Endodermal cell (in vitro differentiated cells): ENCODE results near the gene MMP25. TPM values are rescaled to one million over a fixed set of nuclear protein-coding genes. Genes with fewer than 3 reads are reported as not detected.

Source experiments
- DNase-seq: peaks from one replicate; pipeline ENCODE4 v3.0.0-alpha.2; 2017
- H3K27ac ChIP-seq: 2 replicates; pipeline ENCODE4 v1.5.1; 2013; ENCODE audit warnings: mild to moderate bottlenecking, low read depth, low read length, moderate library complexity
- H3K27me3 ChIP-seq: 2 replicates; pipeline ENCODE4 v1.6.1; 2013; ENCODE audit warnings: mild to moderate bottlenecking, low read length, moderate library complexity; ENCODE audit not compliant: insufficient read depth, control insufficient read depth, poor library complexity, severe bottlenecking
- H3K36me3 ChIP-seq: 2 replicates; pipeline ENCODE4 v1.7.0; 2013; ENCODE audit warnings: mild to moderate bottlenecking, low read length, moderate library complexity; ENCODE audit not compliant: control insufficient read depth, insufficient read depth
- H3K4me1 ChIP-seq: one replicate; pipeline ENCODE4 v1.7.0; 2013; ENCODE audit warnings: low read length; ENCODE audit not compliant: control insufficient read depth, insufficient read depth
- H3K4me3 ChIP-seq: 2 replicates; pipeline ENCODE4 v1.5.1; 2013; ENCODE audit warnings: mild to moderate bottlenecking, low read length, moderate library complexity
- H3K9ac ChIP-seq: 2 replicates; pipeline ENCODE4 v1.6.1; 2013; ENCODE audit warnings: mild to moderate bottlenecking, low read length, moderate library complexity; ENCODE audit not compliant: poor library complexity, severe bottlenecking; ENCODE audit errors: extremely low read depth
- H3K9me3 ChIP-seq: 2 replicates; pipeline ENCODE4 v1.6.1; 2013; ENCODE audit warnings: mild to moderate bottlenecking, low read length, moderate library complexity; ENCODE audit not compliant: control insufficient read depth
- H3K27ac Mint-ChIP-seq: 2 replicates; pipeline ENCODE4 v1.8.0; 2020; ENCODE audit warnings: mixed read lengths
- H3K27me3 Mint-ChIP-seq: 2 replicates; pipeline ENCODE4 v1.8.0; 2021; ENCODE audit warnings: mild to moderate bottlenecking, mixed read lengths; ENCODE audit not compliant: insufficient read depth
- H3K36me3 Mint-ChIP-seq: 2 replicates; pipeline ENCODE4 v1.8.0; 2020; ENCODE audit warnings: low read depth, mixed read lengths
- H3K4me1 Mint-ChIP-seq: 2 replicates; pipeline ENCODE4 v1.8.0; 2020; ENCODE audit warnings: mixed read lengths
- H3K4me3 Mint-ChIP-seq: 2 replicates; pipeline ENCODE4 v1.8.0; 2020; ENCODE audit warnings: mild to moderate bottlenecking, moderate library complexity, mixed read lengths
- H3K9me3 Mint-ChIP-seq: 2 replicates; pipeline ENCODE4 v1.8.0; 2020; ENCODE audit warnings: mild to moderate bottlenecking, mixed read lengths
- WGBS, 2 experiments: methylation state at CpG; one replicate each; pipeline versions ENCODE4 v1.1.5 to v1.1.7; 2013; ENCODE audit warnings: missing lambda C conversion rate in 2 of 2, mixed read lengths in 1 of 2; ENCODE audit not compliant: insufficient coverage in 1 of 2, insufficient read length in 1 of 2; 5-methylcytosine and 5-hydroxymethylcytosine counted together
- total RNA-seq, 2 donors: library from RNA; stranded (reverse); fragmentation: NEBNext Ultra II Directional in 1 of 2; extraction: Animal tissue kit (Norgen Biotek cat#: 25700) in 1 of 2; gene quantifications; 2 replicates in 1 of 2; 3 replicates in 1 of 2; pipeline ENCODE4 v1.2.1, GENCODE V29; 2021
- TF ChIP-seq, protein P1 (sequence below): fragments of 200-600 bp; sonication (generic); conservative IDR thresholded peaks from 2 replicates; pipeline ENCODE4 v1.5.0; 2021; ENCODE audit warnings: antibody characterized with exemption, mild to moderate bottlenecking

Gene MMP25
- total RNA-seq, 2 donors from 2014 or later, result 4.5 to 6.1 TPM

DNA sequence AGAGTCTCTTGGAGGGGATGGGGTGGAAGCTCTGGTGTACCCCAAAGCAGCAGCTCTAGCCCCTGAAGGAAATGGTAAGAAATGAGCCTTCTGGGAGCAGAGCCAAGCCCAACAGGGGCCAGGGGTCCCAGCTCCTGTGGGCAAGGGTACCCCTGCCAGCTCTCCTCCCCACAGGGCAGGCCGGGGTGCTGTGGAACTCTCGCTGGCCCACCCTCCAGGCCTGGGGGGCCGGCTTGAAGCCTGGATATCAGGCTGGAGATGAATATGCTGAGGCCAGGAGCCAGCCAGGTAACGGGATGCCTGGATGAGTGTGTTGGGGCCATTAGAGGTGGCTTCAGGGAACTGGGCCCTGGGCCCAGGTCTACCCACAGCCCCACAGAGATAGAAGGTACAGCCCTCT lies 45.8 kb upstream of the MMP25 start:
- Mint-ChIP-seq H3K4me3 (no peak overlapping the region), H3K36me3 (no peaks in the 10 kb centered on the region), H3K9me3 (no peaks in the 10 kb centered on the region), H3K27me3 (peaks cover 2% of the 10 kb centered on the region), H3K27ac (no peak overlapping the region), H3K4me1 (peaks cover 4% of the 10 kb centered on the region)
- no peaks in the 10 kb centered on the region for H3K4me1 ChIP-seq
- no peaks in the 10 kb centered on the region for H3K27me3 ChIP-seq
- H3K27ac ChIP-seq, result no peak overlapping the region
- 83 to 88% methylated on average over 1 to 4 of the region's 4 CpGs for WGBS, 2 experiments
- H3K9me3 ChIP-seq, result no peaks in the 10 kb centered on the region
- no peaks in the 10 kb centered on the region for H3K36me3 ChIP-seq
- no peak overlapping the region for H3K4me3 ChIP-seq
- DNase-seq, result no peak
- H3K9ac ChIP-seq, result no peak overlapping the region
- TF ChIP-seq, protein P1, sequence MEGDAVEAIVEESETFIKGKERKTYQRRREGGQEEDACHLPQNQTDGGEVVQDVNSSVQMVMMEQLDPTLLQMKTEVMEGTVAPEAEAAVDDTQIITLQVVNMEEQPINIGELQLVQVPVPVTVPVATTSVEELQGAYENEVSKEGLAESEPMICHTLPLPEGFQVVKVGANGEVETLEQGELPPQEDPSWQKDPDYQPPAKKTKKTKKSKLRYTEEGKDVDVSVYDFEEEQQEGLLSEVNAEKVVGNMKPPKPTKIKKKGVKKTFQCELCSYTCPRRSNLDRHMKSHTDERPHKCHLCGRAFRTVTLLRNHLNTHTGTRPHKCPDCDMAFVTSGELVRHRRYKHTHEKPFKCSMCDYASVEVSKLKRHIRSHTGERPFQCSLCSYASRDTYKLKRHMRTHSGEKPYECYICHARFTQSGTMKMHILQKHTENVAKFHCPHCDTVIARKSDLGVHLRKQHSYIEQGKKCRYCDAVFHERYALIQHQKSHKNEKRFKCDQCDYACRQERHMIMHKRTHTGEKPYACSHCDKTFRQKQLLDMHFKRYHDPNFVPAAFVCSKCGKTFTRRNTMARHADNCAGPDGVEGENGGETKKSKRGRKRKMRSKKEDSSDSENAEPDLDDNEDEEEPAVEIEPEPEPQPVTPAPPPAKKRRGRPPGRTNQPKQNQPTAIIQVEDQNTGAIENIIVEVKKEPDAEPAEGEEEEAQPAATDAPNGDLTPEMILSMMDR, result no peak

DNA sequence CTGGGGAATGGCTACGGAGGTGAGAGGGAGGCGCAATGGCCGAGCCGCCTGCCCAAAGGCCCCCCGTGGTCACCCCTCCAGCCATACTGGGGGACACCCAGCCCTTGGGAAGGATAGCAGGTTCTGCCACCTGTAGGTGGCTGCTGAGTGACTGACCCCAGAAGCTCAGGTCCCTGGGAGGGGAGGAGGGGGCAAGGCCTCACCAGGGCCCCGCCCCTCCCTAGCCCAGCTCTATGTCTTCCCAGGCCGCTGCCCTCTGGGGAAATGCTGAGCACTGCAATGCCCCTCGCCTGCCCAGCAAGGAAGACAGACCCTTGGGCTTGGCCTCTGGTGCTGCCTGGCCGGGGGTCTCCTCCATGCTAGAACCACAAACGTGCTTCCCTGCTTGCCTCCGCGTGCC lies 45.0 kb upstream of the MMP25 start:
- Mint-ChIP-seq H3K36me3 (no peaks in the 10 kb centered on the region), H3K27ac (no peak overlapping the region), H3K9me3 (no peaks in the 10 kb centered on the region), H3K27me3 (peaks cover 2% of the 10 kb centered on the region), H3K4me1 (peaks cover 8% of the 10 kb centered on the region), H3K4me3 (no peak overlapping the region)
- H3K36me3 ChIP-seq, result no peaks in the 10 kb centered on the region
- 86 to 87% methylated on average over 9 to 12 of the region's 12 CpGs for WGBS, 2 experiments
- peak; percentile 84 for DNase-seq
- H3K27ac ChIP-seq, result no peak overlapping the region
- H3K4me1 ChIP-seq, result no peaks in the 10 kb centered on the region
- no peak overlapping the region for H3K4me3 ChIP-seq
- H3K27me3 ChIP-seq, result no peaks in the 10 kb centered on the region
- no peaks in the 10 kb centered on the region for H3K9me3 ChIP-seq
- TF ChIP-seq, protein P1, result peak; percentile 28
- no peak overlapping the region for H3K9ac ChIP-seq

DNA sequence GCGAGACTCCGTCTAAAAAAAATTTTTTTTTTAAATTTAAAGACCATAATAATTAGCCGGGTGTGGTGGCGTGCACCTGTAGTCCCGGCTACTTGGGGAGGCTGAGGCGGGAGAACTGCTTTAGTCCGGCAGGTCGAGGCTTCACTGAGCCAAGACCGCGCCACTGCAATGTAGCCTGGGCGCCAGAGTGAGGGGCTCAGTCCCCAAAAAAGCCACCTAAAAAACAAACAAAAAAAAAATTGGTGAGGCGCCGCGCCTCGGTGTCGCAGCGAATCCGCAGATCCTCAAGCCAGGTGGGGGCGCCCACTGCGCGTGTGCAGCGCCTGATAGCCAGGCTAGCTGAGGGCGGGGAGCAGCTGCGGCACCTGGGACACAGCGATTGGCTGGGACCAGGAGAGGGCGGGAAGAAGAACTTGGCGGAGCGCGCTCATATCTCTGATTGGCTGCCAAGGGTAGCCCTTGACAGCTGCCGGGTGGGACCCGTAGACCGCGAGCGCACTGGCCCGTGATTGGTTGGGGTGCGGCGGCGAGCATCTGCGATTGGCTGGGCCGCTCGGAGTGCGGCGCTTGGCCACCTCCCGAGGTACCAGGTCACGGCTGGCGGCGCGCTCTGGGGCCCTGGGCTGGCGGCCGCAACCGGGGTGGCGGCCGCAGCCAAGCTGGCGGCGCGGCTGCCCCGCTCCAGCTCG lies 42.6 kb upstream of the MMP25 start:
- peaks cover 31% of the 10 kb centered on the region for H3K4me1 Mint-ChIP-seq

More for the DNA sequence above, 42.6 kb upstream of the MMP25 start:
- H3K27me3 ChIP-seq, result no peaks in the 10 kb centered on the region
- no peak overlapping the region for H3K27ac ChIP-seq
- no peaks in the 10 kb centered on the region for H3K9me3 ChIP-seq
- 9 to 15% methylated on average over 32 to 58 of the region's 58 CpGs for WGBS, 2 experiments
- Mint-ChIP-seq H3K27ac (no peak overlapping the region), H3K27me3 (peaks cover 2% of the 10 kb centered on the region), H3K36me3 (no peaks in the 10 kb centered on the region), H3K9me3 (no peaks in the 10 kb centered on the region), H3K4me3 (peak overlapping the region; percentile 19)
- H3K9ac ChIP-seq, result no peak overlapping the region
- H3K4me3 ChIP-seq, result no peak overlapping the region
- peak; percentile 99 for DNase-seq
- H3K36me3 ChIP-seq, result no peaks in the 10 kb centered on the region
- TF ChIP-seq, protein P1, result peak; percentile 62
- H3K4me1 ChIP-seq, result peaks cover 21% of the 10 kb centered on the region
